Measurements from ENCODE around the gene CTNNBIP1.

CTNNBIP1 gene

DNA sequence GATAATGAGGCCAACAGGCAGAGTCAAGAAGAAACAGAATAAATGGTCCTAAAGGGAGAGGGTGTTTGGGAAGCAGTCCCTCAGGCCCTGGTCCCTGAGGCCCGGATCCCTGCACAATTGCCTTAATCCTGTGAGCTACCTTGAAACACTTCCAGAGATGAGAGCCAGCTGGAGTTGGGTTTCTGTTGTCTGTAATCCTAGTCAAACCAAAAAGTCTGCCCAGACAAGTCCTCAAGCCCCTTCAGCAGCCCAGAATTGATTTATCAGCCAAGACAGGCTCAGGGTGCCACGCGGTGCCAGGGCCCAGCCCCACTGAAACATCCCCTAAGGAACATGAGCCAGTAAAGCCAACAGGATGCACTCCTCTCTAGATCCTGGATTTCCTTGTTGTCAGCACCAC, 69.9 kb downstream of the CTNNBIP1 start:
- H3K4me3 ChIP-seq (ENCODE audit: low read depth, low read length) = no peak overlapping the region
- no peak for DNase-seq (ENCODE audit: low read depth)
- TF ChIP-seq, protein P1, sequence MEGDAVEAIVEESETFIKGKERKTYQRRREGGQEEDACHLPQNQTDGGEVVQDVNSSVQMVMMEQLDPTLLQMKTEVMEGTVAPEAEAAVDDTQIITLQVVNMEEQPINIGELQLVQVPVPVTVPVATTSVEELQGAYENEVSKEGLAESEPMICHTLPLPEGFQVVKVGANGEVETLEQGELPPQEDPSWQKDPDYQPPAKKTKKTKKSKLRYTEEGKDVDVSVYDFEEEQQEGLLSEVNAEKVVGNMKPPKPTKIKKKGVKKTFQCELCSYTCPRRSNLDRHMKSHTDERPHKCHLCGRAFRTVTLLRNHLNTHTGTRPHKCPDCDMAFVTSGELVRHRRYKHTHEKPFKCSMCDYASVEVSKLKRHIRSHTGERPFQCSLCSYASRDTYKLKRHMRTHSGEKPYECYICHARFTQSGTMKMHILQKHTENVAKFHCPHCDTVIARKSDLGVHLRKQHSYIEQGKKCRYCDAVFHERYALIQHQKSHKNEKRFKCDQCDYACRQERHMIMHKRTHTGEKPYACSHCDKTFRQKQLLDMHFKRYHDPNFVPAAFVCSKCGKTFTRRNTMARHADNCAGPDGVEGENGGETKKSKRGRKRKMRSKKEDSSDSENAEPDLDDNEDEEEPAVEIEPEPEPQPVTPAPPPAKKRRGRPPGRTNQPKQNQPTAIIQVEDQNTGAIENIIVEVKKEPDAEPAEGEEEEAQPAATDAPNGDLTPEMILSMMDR (IDR thresholded peaks at IDR 0.05; ENCODE audit: insufficient read depth, low read depth, low read length, missing control alignments) = no peak

DNA sequence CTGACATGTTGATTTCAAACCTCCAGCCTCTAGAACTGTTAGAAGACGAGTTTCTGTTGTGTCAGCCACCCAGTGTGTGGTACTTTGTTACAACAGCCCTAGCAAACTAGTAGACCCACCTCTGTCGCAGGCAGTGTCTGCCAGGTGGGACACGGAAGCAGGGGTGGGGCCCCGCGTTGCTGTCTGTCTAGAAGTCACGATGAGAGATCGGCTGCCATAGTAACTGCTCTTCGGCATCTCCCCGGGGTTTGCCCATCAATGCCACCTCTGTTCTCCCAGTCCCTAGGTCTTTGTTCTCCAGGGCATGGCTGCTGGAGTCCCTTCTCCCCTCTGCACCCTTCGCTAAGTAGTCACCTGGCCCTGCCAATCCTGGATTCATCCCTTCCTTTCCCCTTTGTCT, 71.1 kb downstream of the CTNNBIP1 start:
- TF ChIP-seq, protein P1 (IDR thresholded peaks at IDR 0.05; ENCODE audit: insufficient read depth, low read depth, low read length, missing control alignments) = no peak
- no peak for DNase-seq (ENCODE audit: low read depth)
- no peak overlapping the region for H3K4me3 ChIP-seq (ENCODE audit: low read depth, low read length)

GRCh38 chr1:9836632-9836960, 73.5 kb downstream of the CTNNBIP1 start:
- no peak overlapping the region for H3K4me3 ChIP-seq (ENCODE audit: low read depth, low read length)
- no peak for DNase-seq (ENCODE audit: low read depth)
- TF ChIP-seq, protein P1 (IDR thresholded peaks at IDR 0.05; ENCODE audit: insufficient read depth, low read depth, low read length, missing control alignments) = no peak

- no peak overlapping the region for H3K4me3 ChIP-seq (ENCODE audit: low read depth, low read length)
- TF ChIP-seq, protein P1 (IDR thresholded peaks at IDR 0.05; ENCODE audit: insufficient read depth, low read depth, low read length, missing control alignments) = no peak
- no peak for DNase-seq (ENCODE audit: low read depth)
Measured at GRCh38 chr1:9835758-9836631, 74.1 kb downstream of the CTNNBIP1 start.

DNA sequence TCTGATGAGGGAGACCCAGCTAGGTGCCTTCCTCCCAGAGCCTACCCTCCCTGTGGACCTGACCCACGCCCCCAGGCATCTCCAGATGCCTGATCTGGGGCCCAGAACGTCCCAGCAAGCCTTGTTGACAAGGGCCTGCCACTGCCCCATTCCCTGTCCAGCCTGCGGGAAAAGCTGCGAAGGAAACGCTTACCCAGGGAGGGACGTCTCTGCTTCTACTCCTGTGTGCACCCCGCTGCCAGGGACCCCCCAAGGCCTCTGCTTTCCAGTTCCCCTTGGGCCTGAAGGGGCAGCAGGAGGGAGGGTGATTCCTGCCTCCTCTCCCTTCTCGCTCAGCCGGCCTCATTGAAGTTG, 74.7 kb downstream of the CTNNBIP1 start:
- TF ChIP-seq, protein P1 (IDR thresholded peaks at IDR 0.05; ENCODE audit: insufficient read depth, low read depth, low read length, missing control alignments) = no peak
- no peak for DNase-seq (ENCODE audit: low read depth)
- no peak overlapping the region for H3K4me3 ChIP-seq (ENCODE audit: low read depth, low read length)

DNA sequence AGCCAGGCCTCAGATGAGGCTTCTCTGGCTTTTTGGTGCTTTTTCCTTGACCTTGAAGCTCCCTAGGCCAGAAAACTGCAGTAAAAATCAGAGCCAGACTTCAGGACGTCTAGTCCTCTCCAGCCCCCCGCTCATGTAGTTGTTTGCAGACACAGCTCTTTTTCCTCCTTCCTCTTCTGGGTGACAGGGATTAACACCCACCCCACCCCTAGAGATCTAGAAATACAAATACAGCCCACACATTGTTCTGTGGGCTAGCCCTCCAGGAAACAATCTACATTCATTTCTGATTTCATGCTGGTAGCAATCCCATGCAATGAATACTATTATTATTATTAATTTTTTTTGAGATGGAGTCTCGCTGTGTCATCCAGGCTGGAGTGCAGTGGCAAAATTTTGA, 76.4 kb downstream of the CTNNBIP1 start:
- TF ChIP-seq, protein P1 (IDR thresholded peaks at IDR 0.05; ENCODE audit: insufficient read depth, low read depth, low read length, missing control alignments) = no peak
- H3K4me3 ChIP-seq (ENCODE audit: low read depth, low read length) = no peak overlapping the region
- no peak for DNase-seq (ENCODE audit: low read depth)
